ENCODE results near the gene FOXM1. TPM values are rescaled to one million over a fixed set of nuclear protein-coding genes. Genes with fewer than 3 reads are reported as not detected.

The FOXM1 gene
- total RNA-seq, 1 experiment from 2014 or later = 36.1 TPM

- DNase-seq (ENCODE audit: low spot score) = peak; percentile 83
- in situ Hi-C loops (cut with HindIII; ENCODE audit: low sequenced_read_pairs) = no loop called here
These were observed 63.5 kb downstream of the FOXM1 start for GRCh38 chr12:2813214-2814185.

GRCh38 chr12:2812290-2813213 is 64.4 kb downstream of the FOXM1 start, which contains the start of gene ITFG2:
Gene ITFG2, plus strand, starts transcription at chr12:2812668. Its CDS starts 93 bp downstream, at chr12:2812761.
- in situ Hi-C loops (cut with HindIII; ENCODE audit: low sequenced_read_pairs) = no loop called here
- DNase-seq (ENCODE audit: low spot score) = peak; percentile 100

- no peak for DNase-seq (ENCODE audit: low spot score)
- in situ Hi-C loops (cut with HindIII; ENCODE audit: low sequenced_read_pairs) = no loop called here
These were observed 65.2 kb downstream of the FOXM1 start for GRCh38 chr12:2811801-2812200.

Other genes with a start within 250 kb of the FOXM1 start
- 95.0 and 137 TPM in 2 replicates for gene FKBP4, start 82.2 kb downstream of the FOXM1 start, total RNA-seq (2014; rRNA removed; shearing (Covaris generic))
- gene ITFG2, start 64.5 kb downstream of the FOXM1 start, total RNA-seq (2014; rRNA removed; shearing (Covaris generic)) = 6.4 and 27.3 TPM in 2 replicates
- gene NRIP2, start 42.1 kb downstream of the FOXM1 start, total RNA-seq (2014; rRNA removed; shearing (Covaris generic)) = not detected in 2 replicates
- not detected in 2 replicates for gene TEX52, start 20.1 kb downstream of the FOXM1 start, total RNA-seq (2014; rRNA removed; shearing (Covaris generic))
- 51.8 and 73.4 TPM in 2 replicates for gene RHNO1, start within 50 bp of the FOXM1 start, total RNA-seq (2014; rRNA removed; shearing (Covaris generic))
- gene TULP3, start 13.7 kb upstream of the FOXM1 start, total RNA-seq (2014; rRNA removed; shearing (Covaris generic)) = 35.6 and 59.9 TPM in 2 replicates
- 34.3 and 35.9 TPM in 2 replicates for gene TEAD4, start 82.2 kb upstream of the FOXM1 start, total RNA-seq (2014; rRNA removed; shearing (Covaris generic))
- gene TSPAN9, start 200.2 kb upstream of the FOXM1 start, total RNA-seq (2014; rRNA removed; shearing (Covaris generic)) = 18.8 and 19.1 TPM in 2 replicates